ENCODE results near the gene GRIP2.
A peak's percentile ranks its signal among the peaks of the same experiment; 100 is the strongest.

Gene GRIP2

DNA sequence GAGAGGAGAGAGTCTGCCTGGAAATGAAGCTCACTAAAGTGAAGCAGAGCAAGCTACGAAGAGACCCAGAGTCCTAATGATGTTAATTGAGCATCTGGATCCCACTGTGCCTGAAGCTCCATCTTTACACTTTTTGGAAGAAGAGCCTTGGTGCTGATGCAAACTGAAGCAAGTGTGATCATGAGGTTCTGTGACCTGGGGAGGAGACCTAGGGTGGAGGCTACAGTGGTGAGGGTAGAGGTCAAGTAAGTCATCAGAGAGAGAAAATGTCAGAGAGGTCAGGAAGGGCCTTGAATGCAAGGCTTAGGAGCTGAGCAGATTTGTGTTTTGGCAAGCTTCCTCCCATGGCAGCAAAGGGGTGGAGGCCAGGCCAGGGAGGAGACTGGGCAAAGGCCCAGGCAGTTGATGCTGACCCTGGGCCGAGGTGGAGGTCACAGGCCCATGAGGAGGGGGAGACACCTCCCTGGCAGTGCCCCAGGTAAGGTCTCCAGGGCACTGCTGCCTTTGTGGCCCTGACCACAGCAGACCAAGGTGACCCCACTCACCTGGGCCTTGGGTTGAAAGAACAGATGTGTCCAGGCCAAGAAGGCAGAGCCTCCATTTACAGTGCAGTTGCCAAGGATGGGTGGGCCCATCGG, 1.6 kb downstream of the GRIP2 start:
- no peak for DNase-seq

DNA sequence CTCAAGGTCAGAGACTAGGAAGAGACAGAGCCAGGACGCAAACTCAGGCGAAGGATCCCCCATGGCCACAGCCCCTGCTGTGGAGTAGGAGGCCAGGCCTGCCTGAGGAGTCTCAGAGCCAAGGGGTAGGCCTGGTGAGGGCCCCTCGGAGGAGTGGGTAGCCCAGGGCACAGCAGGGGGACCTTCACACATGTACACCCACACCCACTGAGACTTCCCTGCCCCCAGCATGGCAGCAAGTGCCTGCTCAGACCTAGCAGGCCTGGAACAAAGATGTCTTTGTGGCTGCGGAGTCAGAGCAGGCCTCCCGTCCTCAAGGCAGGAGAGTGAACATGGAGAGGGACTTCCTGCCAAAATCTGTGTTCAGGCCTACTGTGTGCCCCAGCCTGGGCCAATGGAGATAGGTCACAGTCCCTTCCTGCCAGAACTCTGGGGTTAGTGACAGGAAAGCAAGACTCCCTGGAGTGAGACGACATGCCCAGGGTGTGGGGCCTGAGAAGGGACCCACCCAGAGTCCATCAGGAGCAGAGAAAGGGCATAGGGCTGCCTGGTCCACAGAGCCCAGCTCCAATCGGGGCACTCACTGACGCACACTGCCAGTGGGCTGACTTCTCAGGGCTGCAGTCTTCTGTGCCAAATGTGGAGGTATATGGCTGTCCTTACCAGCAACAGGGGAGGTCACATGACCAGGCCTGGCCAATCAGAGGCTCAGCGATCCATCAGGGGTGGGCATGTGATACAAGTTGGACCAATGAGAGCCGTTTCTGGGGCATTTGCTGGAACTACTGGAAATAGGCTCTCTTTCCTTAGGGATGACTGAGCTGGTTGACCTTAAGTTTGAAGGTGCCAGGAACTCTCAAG, 2.3 kb downstream of the GRIP2 start:
- DNase-seq: peak in 1 of 2 experiments; percentile 1

- no peak for DNase-seq
These were observed 3.1 kb downstream of the GRIP2 start for GRCh38 chr3:14536837-14537589.

DNA sequence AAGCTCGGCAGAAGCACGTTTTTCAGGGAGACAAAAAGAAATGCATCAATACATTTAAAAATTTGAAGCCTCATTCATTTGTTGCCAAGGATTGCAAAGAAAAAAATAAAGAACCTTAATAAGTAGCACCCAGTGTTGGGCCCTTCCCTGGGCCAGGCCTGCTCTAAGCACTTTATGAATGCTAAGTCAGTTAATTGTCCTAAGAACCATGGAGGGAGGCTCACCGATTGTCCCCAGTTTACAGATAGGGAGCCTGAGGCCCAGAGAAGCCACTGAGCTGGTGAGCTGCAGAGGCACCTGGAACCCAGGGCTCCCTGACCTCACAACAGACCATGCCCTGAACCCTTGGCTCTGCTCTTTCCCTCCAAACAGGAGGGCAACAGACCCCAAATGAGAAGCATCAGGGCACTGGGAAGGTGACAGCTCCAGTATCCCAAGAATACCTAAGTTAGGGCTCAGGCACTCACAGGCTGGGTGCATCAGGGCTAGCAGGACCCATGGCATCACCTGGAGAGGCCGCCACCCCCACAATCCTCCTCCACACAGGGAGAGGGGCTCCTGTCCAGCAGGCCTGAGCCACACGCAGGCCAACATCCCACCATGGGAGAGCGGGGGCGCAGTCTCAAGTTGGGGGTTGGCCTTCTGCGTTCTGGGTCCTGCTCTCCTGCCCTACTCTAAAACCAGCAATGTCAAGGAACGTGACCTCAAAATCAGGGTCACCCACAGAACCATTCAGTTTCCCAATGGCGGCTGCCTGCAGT, 3.9 kb downstream of the GRIP2 start:
- DNase-seq: no peak

DNA sequence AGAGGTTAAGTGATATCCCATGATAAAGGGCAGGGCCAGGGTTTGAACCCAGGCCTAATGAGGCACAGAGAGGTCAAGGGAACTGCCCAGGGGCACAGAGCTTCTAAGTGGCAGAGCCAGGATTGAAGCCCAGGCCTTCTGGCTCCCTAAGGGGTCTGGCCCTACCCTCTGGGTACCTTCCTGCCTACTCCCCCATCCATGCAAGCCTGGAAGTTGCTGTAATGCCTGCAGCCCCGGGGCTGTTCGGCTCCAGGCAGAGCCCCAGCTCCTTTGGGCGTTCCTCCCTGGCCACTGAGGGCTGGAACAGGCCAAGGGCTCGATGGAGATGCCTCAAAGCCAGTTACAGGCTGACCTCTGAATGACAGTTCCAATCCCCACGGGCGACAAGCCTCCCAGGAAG, 4.5 kb downstream of the GRIP2 start:
- DNase-seq: no peak

DNA sequence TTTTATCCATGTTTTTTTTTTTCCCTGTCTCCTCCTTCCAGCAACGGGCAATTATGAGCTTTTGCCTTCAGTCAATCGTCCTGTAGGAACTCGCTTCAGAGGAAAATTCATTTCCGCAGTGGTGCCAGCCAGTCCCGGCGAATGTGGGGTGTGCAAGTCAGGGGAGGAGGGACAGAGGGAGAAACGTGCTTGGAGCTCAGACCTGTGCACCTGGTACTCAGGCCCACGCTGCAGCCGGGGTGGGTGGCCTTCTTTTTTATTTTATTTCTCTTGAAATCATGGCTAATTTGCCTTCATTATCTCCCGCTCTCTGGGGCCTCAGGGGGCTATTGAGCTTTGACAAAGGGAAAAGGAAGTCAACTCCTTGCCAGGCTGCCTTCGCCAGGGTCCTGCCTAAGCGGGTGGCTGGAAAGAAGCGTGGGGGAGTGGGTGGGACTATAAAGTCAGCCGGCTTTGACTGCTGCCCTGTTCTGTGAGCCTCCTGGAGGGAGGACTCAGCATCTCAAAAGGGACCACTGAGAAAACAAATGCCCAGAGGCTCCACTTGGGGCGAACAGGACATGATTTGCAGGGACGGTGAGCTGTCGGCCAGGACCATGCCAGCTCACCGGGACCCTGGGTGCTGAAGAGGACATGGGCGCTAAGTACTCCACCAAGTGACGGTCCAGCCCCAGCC, 5.5 kb downstream of the GRIP2 start:
- no peak for DNase-seq

- DNase-seq: no peak
These were observed 6.6 kb downstream of the GRIP2 start for GRCh38 chr3:14533457-14533958.

DNA sequence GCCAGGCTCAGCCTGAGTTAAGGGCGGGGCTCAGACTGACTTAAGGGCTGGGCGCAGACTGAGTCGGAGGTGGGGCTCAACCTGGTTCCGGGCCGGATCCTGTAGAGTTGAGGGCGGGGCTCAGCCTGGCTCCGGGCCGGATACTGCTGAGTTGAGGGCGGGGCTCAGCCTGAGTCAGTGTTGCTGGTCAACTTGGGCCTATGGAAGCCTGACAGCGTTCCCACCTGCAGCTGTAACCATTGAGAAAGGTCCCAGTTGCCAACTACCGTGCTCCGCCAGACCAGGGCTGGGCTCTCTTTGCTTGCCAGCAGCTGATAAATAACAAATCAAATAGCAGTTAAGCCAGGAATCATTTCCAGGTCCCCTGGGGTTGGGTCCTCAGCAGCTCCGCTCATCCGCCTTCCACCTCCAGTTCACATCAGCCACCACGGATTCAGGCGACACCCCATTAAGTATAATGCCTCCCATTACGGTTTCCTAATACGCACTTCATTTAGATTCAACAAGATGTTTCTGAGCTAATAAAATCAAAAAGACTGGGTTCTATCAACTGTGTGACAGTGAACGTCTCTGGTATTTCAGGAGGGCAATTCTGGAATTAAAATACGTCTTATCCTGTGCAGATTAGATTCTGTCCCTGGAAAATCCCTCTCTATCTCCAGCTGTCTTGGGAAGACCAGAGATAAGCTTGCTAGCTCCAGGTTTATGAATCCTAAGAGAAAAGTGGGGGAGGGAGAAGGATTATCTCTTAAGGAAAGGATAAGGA, 7.3 kb downstream of the GRIP2 start:
- DNase-seq: peak in 1 of 2 experiments; percentile 6

GRCh38 chr3:14531856-14532395, 8.2 kb downstream of the GRIP2 start:
- DNase-seq: no peak

- DNase-seq: no peak
These were observed 12.1 kb downstream of the GRIP2 start for GRCh38 chr3:14528081-14528480.

GRCh38 chr3:14525685-14526631, 14.2 kb downstream of the GRIP2 start:
- DNase-seq: no peak

GRCh38 chr3:14524920-14525660, 15.1 kb downstream of the GRIP2 start:
- no peak for DNase-seq

DNA sequence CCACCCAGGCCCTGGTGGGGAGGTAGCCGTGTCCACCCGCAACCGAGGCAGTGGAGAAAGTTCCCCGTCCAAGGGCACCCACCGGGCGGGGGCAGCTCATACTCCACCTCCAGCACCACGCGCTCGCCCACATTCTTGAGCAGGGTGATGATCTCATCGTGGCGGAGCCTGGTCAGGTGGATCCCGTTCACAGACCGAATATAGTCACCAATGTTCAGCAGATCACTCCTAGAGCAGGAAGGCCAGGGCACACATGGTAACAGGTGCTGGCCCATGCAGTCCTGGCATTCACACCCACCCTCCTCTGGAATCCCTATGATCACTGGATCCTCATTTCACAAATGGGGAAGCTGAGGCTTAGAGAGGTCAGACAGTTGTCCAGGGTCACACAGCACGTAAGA, 15.8 kb downstream of the GRIP2 start:
- DNase-seq: no peak

DNA sequence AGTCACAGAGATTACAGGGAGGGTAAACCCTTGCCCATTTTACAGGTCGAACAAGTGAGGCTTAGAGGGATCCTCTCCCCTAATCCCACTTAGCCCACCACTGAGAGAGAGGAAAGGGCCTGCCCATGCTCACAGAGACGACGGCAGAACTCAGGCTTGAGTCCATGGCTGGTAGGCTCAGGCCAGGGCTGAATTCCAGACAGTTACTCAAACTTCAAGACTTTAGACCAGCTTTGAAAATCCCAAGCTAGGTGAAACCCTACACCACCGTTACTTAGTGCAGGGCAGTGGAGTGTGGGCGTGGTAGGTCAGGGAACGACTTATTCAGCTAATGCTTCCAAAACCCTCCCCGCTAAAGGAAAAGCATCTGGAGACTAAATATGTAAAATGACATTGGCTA, 16.4 kb downstream of the GRIP2 start:
- no peak for DNase-seq

DNA sequence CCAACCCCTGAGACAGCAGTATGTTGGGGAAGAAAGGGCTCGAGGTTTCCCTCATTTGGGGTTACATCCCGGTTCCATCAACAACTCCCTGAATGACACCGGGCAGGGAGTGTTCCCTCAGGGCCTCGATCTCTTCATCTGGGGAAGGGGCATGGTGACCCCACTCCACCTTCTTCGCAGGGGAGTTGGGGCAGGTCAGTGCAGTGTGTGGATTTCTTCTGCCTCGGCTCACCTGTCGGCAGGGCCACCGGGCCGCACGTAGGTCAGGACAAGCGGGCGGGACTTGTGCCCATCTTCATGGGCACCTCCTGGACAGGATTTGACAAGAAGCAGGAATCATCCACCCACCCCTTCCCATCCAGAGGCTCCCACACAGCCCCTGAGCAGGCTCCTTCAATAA, 17.4 kb downstream of the GRIP2 start:
- DNase-seq: no peak

- no peak for DNase-seq
These were observed 17.9 kb downstream of the GRIP2 start for GRCh38 chr3:14522129-14522691.

- no peak for DNase-seq
These were observed 18.5 kb downstream of the GRIP2 start for GRCh38 chr3:14521611-14522010.

- DNase-seq: no peak
These were observed 19.2 kb downstream of the GRIP2 start for GRCh38 chr3:14520967-14521366.

- no peak for DNase-seq
These were observed 20.0 kb downstream of the GRIP2 start for GRCh38 chr3:14520149-14520548.
